K562 treated with DMSO at 1 percent for 48 hours (cell line): Measurements from ENCODE around the gene NTPCR. TPM values are rescaled to one million over a fixed set of nuclear protein-coding genes. Genes with fewer than 3 reads are reported as not detected.

Experiments used
- total RNA-seq: library from RNA; unstranded; fragments of 300-600 nt; gene quantifications from 2 replicates; pipeline ENCODE4 v1.2.3, GENCODE V29; 2022; ENCODE audit warnings: low replicate concordance; ENCODE audit errors: extremely low read depth

The NTPCR gene, protein sequence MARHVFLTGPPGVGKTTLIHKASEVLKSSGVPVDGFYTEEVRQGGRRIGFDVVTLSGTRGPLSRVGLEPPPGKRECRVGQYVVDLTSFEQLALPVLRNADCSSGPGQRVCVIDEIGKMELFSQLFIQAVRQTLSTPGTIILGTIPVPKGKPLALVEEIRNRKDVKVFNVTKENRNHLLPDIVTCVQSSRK
- total RNA-seq, result not detected in 2 replicates

DNA sequence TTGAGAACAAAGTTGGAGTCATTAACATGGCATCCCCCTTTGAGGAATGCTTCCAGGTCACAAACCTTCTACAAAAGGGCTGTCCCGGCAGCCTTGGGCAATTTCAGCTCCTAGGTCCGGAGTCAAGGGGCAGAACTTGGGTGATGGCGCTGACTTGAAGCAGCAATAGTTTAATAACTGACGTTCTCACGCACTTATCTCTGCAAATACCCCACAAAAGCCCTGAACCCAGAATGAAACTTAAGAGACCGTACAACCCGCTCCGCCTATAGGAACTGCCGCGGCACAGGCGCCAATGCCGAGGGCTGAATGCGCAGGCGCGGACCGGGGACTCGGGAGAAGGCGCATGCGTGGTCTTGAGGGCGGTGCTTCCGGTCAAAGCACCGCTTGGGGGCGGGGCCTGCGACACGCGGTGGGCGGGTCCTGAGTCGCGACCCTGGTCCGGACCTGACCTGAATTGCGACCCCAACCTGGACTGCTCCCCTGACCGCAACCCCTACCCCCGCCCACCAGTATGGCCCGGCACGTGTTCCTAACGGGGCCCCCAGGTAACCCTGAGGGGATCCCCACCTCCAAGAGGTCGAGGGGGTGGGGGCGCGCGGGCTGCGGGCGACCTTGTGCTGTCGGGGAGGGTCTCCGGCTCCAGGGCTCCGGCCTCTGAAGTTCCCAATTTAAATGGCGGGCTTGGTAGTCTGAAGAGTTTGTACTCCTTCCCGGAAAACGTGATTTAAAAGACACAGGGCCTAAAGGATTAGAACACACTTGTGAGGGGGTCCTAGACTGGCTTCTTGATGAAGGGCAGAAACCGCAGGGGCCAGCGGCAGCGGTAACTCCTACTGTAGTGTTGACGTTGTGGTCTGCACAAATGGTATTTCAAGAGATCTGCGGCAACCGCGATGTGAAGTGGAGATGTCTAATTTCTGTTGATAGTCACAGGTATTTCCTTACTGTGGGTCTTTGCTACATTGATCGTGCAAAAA is at the start of gene NTPCR:
Gene NTPCR (plus strand): TSS at position 415 of the 980 bp plus-strand sequence. CDS start 100 bp downstream, at position 515.

Other genes with a start within 250 kb of the NTPCR start
- gene MAP10, start 145.2 kb upstream of the NTPCR start, total RNA-seq, result not detected in 2 replicates